ENCODE data around the gene CAMK4. TPM values are rescaled to one million over a fixed set of nuclear protein-coding genes. Genes with fewer than 3 reads are reported as not detected.

CAMK4 gene
- total RNA-seq, 1 experiment from 2014 or later, result 10.2 TPM

- ATAC-seq (no peak), DNase-seq (ENCODE audit: low read depth, low spot score) (no peak)
- Histone ChIP-seq H2AFZ (ENCODE audit: low read depth, low read length, poor library complexity, severe bottlenecking) (no peak overlapping the region), H3K4me2 (ENCODE audit: low read length) (no peak overlapping the region), H3K9me2 (ENCODE audit: insufficient read depth) (no peaks in the 10 kb centered on the region), H3K27me3 (ENCODE audit: insufficient read depth, low read length) (no peaks in the 10 kb centered on the region), H3K4me3 (replicated peaks in 1 of 2; ENCODE audit: low read depth in 1 of 2, low read length in 2 of 2) (no peak overlapping the region), H3K79me2 (ENCODE audit: insufficient read depth, low read length) (no peaks in the 10 kb centered on the region), H3K27ac (ENCODE audit: low read depth, low read length) (no peak overlapping the region), H4K20me1 (ENCODE audit: insufficient read depth) (no peaks in the 10 kb centered on the region), H3K36me3 (ENCODE audit: control insufficient read depth in 1 of 2, insufficient read depth in 2 of 2, low read length in 2 of 2) (no peaks in the 10 kb centered on the region), H3K9me3 (ENCODE audit: control insufficient read depth in 1 of 2, insufficient read depth in 1 of 2, low read depth in 1 of 2, low read length in 2 of 2) (no peaks in the 10 kb centered on the region), H3K9ac (ENCODE audit: low read length) (no peak overlapping the region), H3K4me1 (ENCODE audit: control insufficient read depth in 1 of 2, insufficient read depth in 2 of 2, low read length in 2 of 2) (no peaks in the 10 kb centered on the region)
- TF ChIP-seq, protein P1, sequence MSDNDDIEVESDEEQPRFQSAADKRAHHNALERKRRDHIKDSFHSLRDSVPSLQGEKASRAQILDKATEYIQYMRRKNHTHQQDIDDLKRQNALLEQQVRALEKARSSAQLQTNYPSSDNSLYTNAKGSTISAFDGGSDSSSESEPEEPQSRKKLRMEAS (IDR thresholded peaks at IDR 0.05), result no peak
- TF ChIP-seq ZFX (IDR thresholded peaks at IDR 0.05) (no peak), ZBTB33 (IDR thresholded peaks at IDR 0.05; ENCODE audit: extremely low read depth, insufficient replicate concordance, low read length) (no peak), SIN3A (IDR thresholded peaks at IDR 0.05; ENCODE audit: low read depth) (no peak), SRF (IDR thresholded peaks at IDR 0.05; ENCODE audit: low read depth) (no peak), JUND (IDR thresholded peaks at IDR 0.05) (no peak), SP1 (IDR thresholded peaks at IDR 0.05; ENCODE audit: low read depth) (no peak), CBX3 (IDR thresholded peaks at IDR 0.05; ENCODE audit: low read depth) (no peak), ELF1 (IDR thresholded peaks at IDR 0.05; ENCODE audit: borderline replicate concordance, low read depth) (no peak), POLR2AphosphoS5 (IDR thresholded peaks at IDR 0.05; ENCODE audit: low read depth, low read length) (no peak), CEBPB (IDR thresholded peaks at IDR 0.05; ENCODE audit: low read depth) (no peak), YY1 (IDR thresholded peaks at IDR 0.05; ENCODE audit: extremely low read depth, insufficient replicate concordance, low read depth, low read length) (no peak), POLR2A (IDR thresholded peaks at IDR 0.05; ENCODE audit: borderline replicate concordance, extremely low read depth, insufficient read depth, insufficient read length) (no peak)
- BruUV-seq (replicated peaks), result no TSS peak
- intact Hi-C loops (cut with micrococcal nuclease), result no loop called here
- CTCF ChIA-PET, result no interaction called here
- RAD21 ChIA-PET (ENCODE audit: low non-redundant PET in 1 of 2, low total read pairs in 2 of 2, uncharacterized antibody in 2 of 2, unreplicated experiment in 2 of 2), result no interaction called here
- POLR2A ChIA-PET, result no interaction called here
Measured at GRCh38 chr5:111235635-111236034, 11.5 kb downstream of the CAMK4 start.

Data from HCT116 (cell line).